Stimulated activated CD8-positive, alpha-beta memory T cell treated with anti-CD3 and anti-CD28 coated beads, Interleukin-7, amount 100 ng/mL, for 24 hours (primary cell): ENCODE measurements around the gene PCSK6.
"Not testable (repeated sequence)": the region's sequence is repeated elsewhere in the genome, so short reads cannot be mapped to it uniquely, and the experiment has no call there.

ENCODE experiments used
- DNase-seq: peaks from one replicate; pipeline ENCODE4 v3.0.0-alpha.2; 2020; ENCODE audit warnings: low read depth

The PCSK6 gene

GRCh38 chr15:101308604-101309435, 180.7 kb downstream of the PCSK6 start:
- no peak for DNase-seq

GRCh38 chr15:101307897-101308603, 181.5 kb downstream of the PCSK6 start:
- no peak for DNase-seq

- no peak for DNase-seq
Observed at GRCh38 chr15:101307048-101307896, 182.2 kb downstream of the PCSK6 start.

DNA sequence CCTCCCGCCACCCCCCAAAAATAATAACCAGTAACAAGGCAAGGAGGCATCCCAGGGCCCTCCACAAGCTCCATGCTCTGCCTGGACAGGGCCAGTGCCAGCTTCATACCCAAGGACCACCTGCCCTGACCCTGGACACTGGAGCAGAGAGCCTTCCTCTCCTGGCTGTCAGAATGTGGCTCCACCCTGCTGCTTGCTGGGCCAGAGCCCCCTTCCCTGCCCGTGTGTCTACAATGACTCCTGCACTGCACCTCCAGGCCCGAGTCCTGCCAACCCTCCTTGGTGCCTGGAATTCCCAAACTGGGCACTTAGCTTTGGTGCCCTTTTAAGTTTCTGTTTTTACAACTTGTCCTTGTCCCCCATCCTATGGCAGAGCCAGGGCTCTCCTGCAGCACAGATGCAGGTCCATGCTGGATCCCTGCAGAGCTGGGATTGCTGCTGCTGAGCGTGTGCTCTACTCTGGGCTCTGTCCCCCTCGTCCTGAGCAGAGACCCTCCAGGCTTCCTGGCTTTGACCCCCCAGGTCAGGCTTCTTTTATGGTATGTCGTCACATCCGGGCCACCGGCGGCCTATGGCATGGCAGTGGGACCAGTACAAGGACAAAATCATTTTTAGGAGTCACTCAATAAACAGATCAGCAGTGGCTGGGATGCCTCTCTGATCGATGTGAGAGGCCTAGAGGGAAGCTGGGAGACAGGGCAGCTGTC, 183.0 kb downstream of the PCSK6 start:
- no peak for DNase-seq

GRCh38 chr15:101305820-101306255, 183.7 kb downstream of the PCSK6 start:
- no peak for DNase-seq

DNA sequence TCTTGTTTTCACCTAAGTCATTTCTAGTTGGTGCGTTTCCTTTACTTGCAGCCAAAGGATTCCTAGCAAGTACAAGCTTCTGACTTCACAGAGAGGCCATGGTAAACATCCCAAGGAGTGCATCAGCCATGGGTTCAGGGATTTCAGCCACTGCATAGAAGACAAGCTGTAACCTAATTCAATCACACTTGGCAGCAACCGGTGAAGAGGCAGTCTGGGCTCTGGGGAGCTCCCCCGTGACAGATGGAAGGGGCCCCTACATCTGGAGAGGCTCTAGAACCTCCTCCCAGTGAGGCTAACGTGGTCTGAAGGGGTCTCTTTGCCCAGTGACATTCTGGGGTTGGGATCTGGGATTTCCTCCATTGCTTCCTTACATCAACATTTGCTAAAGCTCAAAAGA, 186.1 kb downstream of the PCSK6 start:
- no peak for DNase-seq

GRCh38 chr15:101296418-101297405, 192.8 kb downstream of the PCSK6 start:
- no peak for DNase-seq

GRCh38 chr15:101295607-101296161, 193.8 kb downstream of the PCSK6 start:
- DNase-seq: no peak

GRCh38 chr15:101294731-101295606, 194.5 kb downstream of the PCSK6 start, which contains the start of gene SNRPA1:
Gene SNRPA1, minus strand, starts transcription at chr15:101295248. Its CDS starts 70 bp downstream, at chr15:101295178.
- DNase-seq: peak; percentile 97

DNA sequence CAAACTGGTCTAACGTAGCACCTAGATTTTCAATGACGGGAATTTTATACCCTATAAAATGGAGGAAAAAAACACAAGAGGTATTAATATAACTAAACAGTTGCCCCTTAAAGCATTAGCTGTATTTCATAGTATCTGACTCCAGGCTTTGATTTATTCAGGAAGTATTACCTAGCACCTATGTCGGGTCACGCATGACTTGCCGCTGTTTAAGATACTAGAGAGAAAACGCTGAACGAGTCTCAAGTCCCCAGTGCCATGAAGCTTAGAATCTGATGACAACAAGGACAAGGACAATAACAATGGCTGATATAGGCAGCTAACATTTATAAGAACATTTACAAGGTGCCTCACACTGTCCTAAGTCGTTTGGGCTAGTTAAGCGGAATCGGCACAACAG, 196.4 kb downstream of the PCSK6 start:
- no peak for DNase-seq

DNA sequence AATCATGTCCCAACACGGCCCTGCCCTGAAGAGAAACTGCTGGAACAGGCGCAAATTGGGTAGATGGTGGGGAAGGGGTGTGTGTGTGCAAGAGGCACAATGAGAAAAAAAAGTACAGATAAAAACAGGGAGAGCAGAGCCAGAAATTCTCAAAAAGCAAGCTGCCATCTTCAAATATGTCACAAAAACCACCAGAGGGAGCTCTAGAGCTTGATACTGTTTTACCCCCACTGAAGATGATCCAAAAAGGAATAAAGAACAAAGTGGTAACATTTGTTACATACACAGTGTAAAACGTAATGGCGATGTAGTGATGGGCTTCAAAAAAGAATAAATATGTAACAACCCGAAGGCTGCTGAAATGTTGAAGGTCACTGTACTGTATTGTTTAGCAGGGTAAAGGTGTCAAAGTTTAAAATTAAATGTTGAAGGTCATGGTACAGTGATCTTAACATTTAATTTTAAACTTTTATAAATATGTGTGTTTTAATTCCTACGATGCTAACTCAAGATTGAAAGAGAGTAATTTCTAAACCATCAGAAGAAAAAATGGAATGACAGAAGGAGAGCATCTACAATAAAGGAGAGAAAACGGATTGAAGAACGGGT, 200.5 kb downstream of the PCSK6 start:
- DNase-seq: no peak

DNA sequence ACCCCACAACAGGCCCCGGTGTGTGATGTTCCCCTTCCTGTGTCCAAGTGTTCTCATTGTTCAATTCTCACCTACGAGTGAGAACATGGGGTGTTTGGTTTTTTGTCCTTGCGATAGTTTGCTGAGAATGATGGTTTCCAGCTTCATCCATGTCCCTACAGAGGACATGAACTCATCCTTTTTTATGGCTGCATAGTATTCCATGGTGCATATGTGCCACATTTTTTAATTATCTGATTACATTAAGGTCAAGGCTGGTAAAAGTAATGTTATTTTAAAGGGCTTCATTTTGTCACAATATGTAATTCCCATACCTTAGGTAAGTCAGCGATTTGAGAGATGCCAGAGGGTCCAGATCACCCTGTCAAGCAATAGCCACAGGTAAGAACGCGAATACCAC, 202.2 kb downstream of the PCSK6 start:
- not testable (repeated sequence) for DNase-seq

- no peak for DNase-seq
Observed at GRCh38 chr15:101286471-101287114, 202.9 kb downstream of the PCSK6 start.

GRCh38 chr15:101283931-101284330, 205.6 kb downstream of the PCSK6 start:
- no peak for DNase-seq

- no peak for DNase-seq
Observed at GRCh38 chr15:101280007-101280406, 209.5 kb downstream of the PCSK6 start.

DNA sequence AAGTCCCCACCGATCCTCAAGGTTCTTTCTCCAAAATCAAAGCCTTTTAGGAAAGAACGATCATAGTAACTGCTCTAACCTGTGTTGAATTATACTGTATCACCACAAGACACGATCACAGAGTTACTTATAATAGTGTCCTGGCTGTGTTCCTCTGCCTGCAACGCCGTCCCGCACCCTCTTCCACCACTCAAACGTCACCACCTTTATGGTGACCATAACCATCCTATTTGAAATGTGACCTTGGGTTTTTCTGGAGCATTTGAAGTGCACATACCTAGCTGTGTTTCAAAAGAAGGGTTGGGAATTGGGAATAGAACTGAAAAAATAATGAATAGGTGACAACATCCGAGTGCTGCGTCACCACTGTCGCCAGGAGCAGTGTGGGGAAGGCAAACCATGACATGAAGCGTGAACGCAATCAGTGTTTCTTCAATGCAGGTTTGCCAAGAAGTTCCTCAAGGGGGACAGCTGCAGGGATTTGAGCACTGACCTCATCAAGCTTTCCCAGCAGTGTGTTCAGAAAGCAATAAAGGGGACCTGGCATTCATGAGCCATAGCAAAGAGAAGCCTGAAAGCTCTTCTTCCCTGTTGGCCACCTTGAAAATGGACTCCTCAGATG, 211.5 kb downstream of the PCSK6 start:
- DNase-seq: no peak

GRCh38 chr15:101277038-101277822, 212.3 kb downstream of the PCSK6 start, which contains the start of gene SELENOS:
Gene SELENOS, minus strand, starts transcription at chr15:101277485. Its CDS starts 68 bp downstream, at chr15:101277417.
- peak; percentile 76 for DNase-seq
